ENCODE measurements around the gene RAPGEF4. TPM values are rescaled to one million over a fixed set of nuclear protein-coding genes. Genes with fewer than 3 reads are reported as not detected.

RAPGEF4 gene
- total RNA-seq, 1 donor from 2014 or later = 7.2 TPM

GRCh38 chr2:172845028-172845630, 109.5 kb downstream of the RAPGEF4 start:
- no peak for ATAC-seq (ENCODE audit: poor library complexity)
- intact Hi-C loops (cut with DNase I) = no loop called here
- DNase-seq = no peak

GRCh38 chr2:172846551-172846950, 110.9 kb downstream of the RAPGEF4 start:
- intact Hi-C loops (cut with DNase I) = no loop called here
- DNase-seq (no peak), ATAC-seq (ENCODE audit: poor library complexity) (no peak)

GRCh38 chr2:172847188-172847587, 111.5 kb downstream of the RAPGEF4 start:
- ATAC-seq (ENCODE audit: poor library complexity) (peak; percentile 20), DNase-seq (no peak)
- intact Hi-C loops (cut with DNase I) = no loop called here

- intact Hi-C loops (cut with DNase I) = no loop called here
- ATAC-seq (ENCODE audit: poor library complexity) (no peak), DNase-seq (no peak)
Observed at GRCh38 chr2:172848519-172848918, 112.9 kb downstream of the RAPGEF4 start.

GRCh38 chr2:172849519-172850217, 114.0 kb downstream of the RAPGEF4 start:
- DNase-seq (no peak), ATAC-seq (ENCODE audit: poor library complexity) (no peak)
- intact Hi-C loops (cut with DNase I) = no loop called here

- DNase-seq (no peak), ATAC-seq (ENCODE audit: poor library complexity) (no peak)
- intact Hi-C loops (cut with DNase I) = no loop called here
Observed at GRCh38 chr2:172855588-172855987, 119.9 kb downstream of the RAPGEF4 start.

GRCh38 chr2:172856606-172857005, 121.0 kb downstream of the RAPGEF4 start:
- DNase-seq = no peak
- intact Hi-C loops (cut with DNase I) = no loop called here
- ATAC-seq (ENCODE audit: poor library complexity) = no peak

GRCh38 chr2:172858473-172858745, 122.8 kb downstream of the RAPGEF4 start:
- intact Hi-C loops (cut with DNase I) = no loop called here
- no peak for ATAC-seq (ENCODE audit: poor library complexity)
- DNase-seq = no peak

GRCh38 chr2:172859581-172860335, 124.1 kb downstream of the RAPGEF4 start:
- intact Hi-C loops (cut with DNase I) = no loop called here
- ATAC-seq (ENCODE audit: poor library complexity) = peak; percentile 26
- no peak for DNase-seq

- ATAC-seq (ENCODE audit: poor library complexity) (no peak), DNase-seq (no peak)
- intact Hi-C loops (cut with DNase I) = no loop called here
Observed at GRCh38 chr2:172860336-172860707, 124.7 kb downstream of the RAPGEF4 start.

GRCh38 chr2:172861098-172861497, 125.5 kb downstream of the RAPGEF4 start:
- intact Hi-C loops (cut with DNase I) = no loop called here
- ATAC-seq (ENCODE audit: poor library complexity) (no peak), DNase-seq (no peak)

- ATAC-seq (ENCODE audit: poor library complexity) = no peak
- no peak for DNase-seq
- intact Hi-C loops (cut with DNase I) = no loop called here
Observed at GRCh38 chr2:172861656-172862476, 126.2 kb downstream of the RAPGEF4 start.

GRCh38 chr2:172863341-172863740, 127.7 kb downstream of the RAPGEF4 start:
- intact Hi-C loops (cut with DNase I) = no loop called here
- ATAC-seq (ENCODE audit: poor library complexity) = no peak
- no peak for DNase-seq

GRCh38 chr2:172864182-172864581, 128.5 kb downstream of the RAPGEF4 start:
- peak; percentile 69 for DNase-seq
- peak; percentile 75 for ATAC-seq (ENCODE audit: poor library complexity)
- intact Hi-C loops (cut with DNase I) = loop anchor here (2.0 kb wide), 1 partner anchor 69 kb away; no protein-coding TSS in a partner anchor

- intact Hi-C loops (cut with DNase I) = loop anchor here (2.0 kb wide), 1 partner anchor 67 kb away; no protein-coding TSS in a partner anchor
- DNase-seq (no peak), ATAC-seq (ENCODE audit: poor library complexity) (no peak)
Observed at GRCh38 chr2:172865422-172865821, 129.8 kb downstream of the RAPGEF4 start.

GRCh38 chr2:172869861-172870260, 134.2 kb downstream of the RAPGEF4 start:
- ATAC-seq (ENCODE audit: poor library complexity) = no peak
- intact Hi-C loops (cut with DNase I) = no loop called here
- DNase-seq = no peak

GRCh38 chr2:172870396-172870795, 134.8 kb downstream of the RAPGEF4 start:
- DNase-seq (no peak), ATAC-seq (ENCODE audit: poor library complexity) (no peak)
- intact Hi-C loops (cut with DNase I) = no loop called here

GRCh38 chr2:172877826-172878225, 142.2 kb downstream of the RAPGEF4 start:
- intact Hi-C loops (cut with DNase I) = no loop called here
- ATAC-seq (ENCODE audit: poor library complexity) (no peak), DNase-seq (no peak)

- ATAC-seq (ENCODE audit: poor library complexity) (no peak), DNase-seq (no peak)
- intact Hi-C loops (cut with DNase I) = no loop called here
Observed at GRCh38 chr2:172878260-172878659, 142.6 kb downstream of the RAPGEF4 start.

Measured in Right ventricle myocardium superior (tissue), 1 donor.